Pancreas (tissue), 10 donors: ENCODE data around the gene PARD3. TPM values are rescaled to one million over a fixed set of nuclear protein-coding genes. Genes with fewer than 3 reads are reported as not detected.
"Not testable (repeated sequence)": the region's sequence is repeated elsewhere in the genome, so short reads cannot be mapped to it uniquely, and the experiment has no call there.

Experiments
- ATAC-seq, 4 donors: fragments of 200-7000 bp; cut with Tn5 transposase; one replicate each; pipeline versions ENCODE4 v1.8.0 to v1.9.1; 2020; ENCODE audit warnings: mild to moderate bottlenecking in 4 of 4, moderate library complexity in 4 of 4
- DNase-seq, 6 donors: peaks; one replicate each; pipeline ENCODE4 v3.0.0-alpha.2; 2020
- FAIRE-seq: peaks from 2 replicates; lab custom pipeline; 2012; peaks lifted over from hg19 to GRCh38; lab: Jason Lieb, UNC
- H3K27ac ChIP-seq, 4 donors: fragments of 200-600 bp; sonication (generic); 1 replicate in 3 of 4; 2 replicates in 1 of 4; pipeline versions ENCODE4 v1.5.0 to v1.8.0; 2020
- H3K27me3 ChIP-seq, 4 donors: fragments of 200-600 bp; one replicate each; pipeline ENCODE4 v1.8.0; 2021
- H3K36me3 ChIP-seq, 3 donors: fragments of 200-600 bp; sonication (generic) in 1 of 3; one replicate each; pipeline versions ENCODE4 v1.5.0 to v1.8.0; 2020 to 2021
- H3K4me1 ChIP-seq, 3 donors: fragments of 200-600 bp; one replicate each; pipeline ENCODE4 v1.8.0; 2021
- H3K4me3 ChIP-seq, 4 donors: fragments of 200-600 bp; sonication (generic) in 2 of 4; one replicate each; pipeline versions ENCODE4 v1.5.0 to v1.8.0; 2020 to 2021
- H3K9me3 ChIP-seq, 4 donors: fragments of 200-600 bp; one replicate each; pipeline ENCODE4 v1.8.0; 2021
- CTCF ChIP-seq, 4 donors: fragments of 200-600 bp; sonication (generic) in 3 of 4; IDR thresholded peaks; one replicate each; pipeline versions ENCODE4 v1.5.0 to v1.8.0; 2021; ENCODE audit warnings: antibody characterized with exemption in 4 of 4
- WGBS, 2 donors: extraction: QIAGEN DNeasy Blood & Tissue Kit; methylation state at CpG; one replicate each; pipeline ENCODE4 v1.1.7; 2013; 5-methylcytosine and 5-hydroxymethylcytosine counted together
- intact Hi-C, 3 donors: fragments of 100-400 bp; cut with DNase I; formaldehyde crosslinking; loops; one replicate each; pipeline versions ENCODE4 v1.11.1 to v1.14.2; 2022
- polyA plus RNA-seq, 2 donors: library from polyadenylated mRNA; stranded (reverse); fragments of 200-250 nt; gene quantifications; one replicate each; pipeline ENCODE4 v1.2.3, GENCODE V29; 2013
- total RNA-seq, 6 donors: library from RNA; stranded (reverse); fragmentation: NEBNext Ultra II Directional in 4 of 6; extraction: Animal tissue kit (Norgen Biotek cat#: 25700) in 4 of 6; gene quantifications; one replicate each; pipeline versions ENCODE4 v1.2.1 to v1.2.4, GENCODE V29; 2021 to 2023
- donor health status: healthy with polysubstance abuse.
- donor health status: DM: no; HTN: no; CAD: no; lungs with moderate emphysema.
- donor health status: DM: no; HTN: no; CAD: no.
- donor health status: control.
- donor health status: control.
- donor health status: Bipolar disorder and iron deficiency.
- donor health status: DM: yes; HTN: yes; CAD: no.
- donor health status: DM: no; HTN: no; CAD: no.
- donor health status: DM: no; HTN: no; CAD: no.
- donor health status: DM: yes; HTN: yes; CAD: no.

PARD3 gene
- total and polyA plus RNA-seq, 8 donors: 12.8 to 32.3 (median 23.4) TPM

- no peak overlapping the region for H3K4me3 ChIP-seq
- ATAC-seq (peak in 2 of 4 donors; percentile 12 to 31), DNase-seq (no peak), FAIRE-seq (peak; percentile 34)
- peaks cover 17 to 26% (median 24%) of the 10 kb centered on the region in 3 donors for H3K4me1 ChIP-seq
- H3K27me3 ChIP-seq: no peaks in the 10 kb centered on the region
- H3K27ac ChIP-seq: no peak overlapping the region
- no peaks in the 10 kb centered on the region for H3K9me3 ChIP-seq
- no peaks in the 10 kb centered on the region for H3K36me3 ChIP-seq
- TF ChIP-seq CTCF (IDR thresholded peaks at IDR 0.05): no peak
- intact Hi-C loops: no loop called here
- 44 to 52% methylated on average over 7 of the region's 7 CpGs for WGBS, 2 donors
Measured at GRCh38 chr10:34743814-34744213, 71.3 kb downstream of the PARD3 start.

GRCh38 chr10:34742456-34742855 lies 72.6 kb downstream of the PARD3 start:
- H3K4me1 ChIP-seq: peaks cover 18 to 26% (median 24%) of the 10 kb centered on the region in 3 donors
- no peaks in the 10 kb centered on the region for H3K9me3 ChIP-seq
- 90 to 93% methylated on average over 6 of the region's 6 CpGs for WGBS, 2 donors
- H3K27ac ChIP-seq: no peak overlapping the region
- DNase-seq: no peak
- ATAC-seq: no peak
- no peaks in the 10 kb centered on the region for H3K27me3 ChIP-seq
- FAIRE-seq: no peak
- H3K4me3 ChIP-seq: no peak overlapping the region
- H3K36me3 ChIP-seq: no peaks in the 10 kb centered on the region
- TF ChIP-seq CTCF (IDR thresholded peaks at IDR 0.05): no peak
- intact Hi-C loops: no loop called here

- H3K27me3 ChIP-seq, FAIRE-seq, H3K36me3 ChIP-seq, H3K4me3 ChIP-seq, ATAC-seq, intact Hi-C loops, DNase-seq, H3K9me3 ChIP-seq, H3K27ac ChIP-seq: not testable (repeated sequence)
- WGBS, 2 donors: 93 to 98% methylated on average over 4 of the region's 4 CpGs
- H3K4me1 ChIP-seq: peaks cover 13 to 22% (median 17%) of the 10 kb centered on the region in 3 donors
Measured at GRCh38 chr10:34741087-34741486, 74.0 kb downstream of the PARD3 start.

- ATAC-seq: peak; percentile 6 to 21 (median 17)
- Histone ChIP-seq H3K27ac (peak overlapping the region in 2 of 4 donors; percentile 10 to 29), H3K9me3 (no peaks in the 10 kb centered on the region), H3K27me3 (no peaks in the 10 kb centered on the region), H3K4me1 (peaks cover 13 to 19% (median 15%) of the 10 kb centered on the region in 3 donors), H3K36me3 (no peaks in the 10 kb centered on the region), H3K4me3 (peak overlapping the region in 1 of 4 donors; percentile 6)
- intact Hi-C loops: no loop called here
- 32 to 37% methylated on average over 5 of the region's 5 CpGs for WGBS, 2 donors
- no peak for FAIRE-seq
- TF ChIP-seq CTCF (IDR thresholded peaks at IDR 0.05): no peak
- DNase-seq: no peak
Measured at GRCh38 chr10:34740321-34740720, 74.8 kb downstream of the PARD3 start.

- WGBS, 2 donors: 20 to 27% methylated on average over 9 of the region's 9 CpGs
Measured at GRCh38 chr10:34739915-34740314, 75.2 kb downstream of the PARD3 start.

More at GRCh38 chr10:34739915-34740314, 75.2 kb downstream of the PARD3 start:
- no peak for FAIRE-seq
- no peaks in the 10 kb centered on the region for H3K9me3 ChIP-seq
- intact Hi-C loops: no loop called here
- peak overlapping the region in 2 of 4 donors; percentile 10 to 29 for H3K27ac ChIP-seq
- peaks cover 15 to 19% (median 17%) of the 10 kb centered on the region in 3 donors for H3K4me1 ChIP-seq
- H3K4me3 ChIP-seq: peak overlapping the region in 1 of 4 donors; percentile 6
- DNase-seq: peak in 3 of 6 donors; percentile 41 to 61 (median 57)
- ATAC-seq: peak; percentile 66 to 85 (median 80)
- no peaks in the 10 kb centered on the region for H3K27me3 ChIP-seq
- no peak for TF ChIP-seq CTCF (IDR thresholded peaks at IDR 0.05)
- H3K36me3 ChIP-seq: no peaks in the 10 kb centered on the region
